Effector memory CD4-positive, alpha-beta T cell (primary cell): Measurements from ENCODE around the gene KIFC3.

ENCODE experiments used
- DNase-seq, 3 donors: peaks; one replicate each; pipeline ENCODE4 v3.0.0-alpha.2; 2020
- H3K27ac ChIP-seq: 2 replicates; pipeline ENCODE4 v1.7.0; 2013; ENCODE audit warnings: mild to moderate bottlenecking, low read length, moderate library complexity; ENCODE audit not compliant: insufficient read depth, poor library complexity, severe bottlenecking
- H3K27me3 ChIP-seq: replicated peaks from 2 replicates; pipeline ENCODE4 v1.7.0; 2013; ENCODE audit warnings: mild to moderate bottlenecking, low read length; ENCODE audit not compliant: insufficient read depth, control insufficient read depth, poor library complexity, severe bottlenecking
- H3K36me3 ChIP-seq: 2 replicates; pipeline ENCODE4 v1.7.0; 2013; ENCODE audit warnings: mild to moderate bottlenecking, low read length, moderate library complexity; ENCODE audit not compliant: control insufficient read depth, insufficient read depth
- H3K4me1 ChIP-seq: 2 replicates; pipeline ENCODE4 v1.7.0; 2013; ENCODE audit warnings: low read length, mild to moderate bottlenecking; ENCODE audit not compliant: control insufficient read depth, insufficient read depth, poor library complexity, severe bottlenecking
- H3K4me3 ChIP-seq: 2 replicates; pipeline ENCODE4 v1.7.0; 2013; ENCODE audit warnings: low read length, low read depth, mild to moderate bottlenecking; ENCODE audit not compliant: insufficient read depth, poor library complexity, severe bottlenecking
- H3K9me3 ChIP-seq: 2 replicates; pipeline ENCODE4 v1.7.0; 2013; ENCODE audit warnings: mild to moderate bottlenecking, low read length, moderate library complexity; ENCODE audit not compliant: control insufficient read depth

The KIFC3 gene

GRCh38 chr16:57709663-57710062 is 92.6 kb downstream of the KIFC3 start:
- no peaks in the 10 kb centered on the region for H3K4me1 ChIP-seq
- H3K36me3 ChIP-seq = no peaks in the 10 kb centered on the region
- no peak overlapping the region for H3K27ac ChIP-seq
- H3K9me3 ChIP-seq = no peaks in the 10 kb centered on the region
- no peak for DNase-seq
- H3K4me3 ChIP-seq = no peak overlapping the region
- H3K27me3 ChIP-seq = no peaks in the 10 kb centered on the region
